Measurements from ENCODE around the gene FSD2. TPM values are rescaled to one million over a fixed set of nuclear protein-coding genes. Genes with fewer than 3 reads are reported as not detected.

Gene FSD2
- total RNA-seq, 1 experiment from 2014 or later, result not detected

DNA sequence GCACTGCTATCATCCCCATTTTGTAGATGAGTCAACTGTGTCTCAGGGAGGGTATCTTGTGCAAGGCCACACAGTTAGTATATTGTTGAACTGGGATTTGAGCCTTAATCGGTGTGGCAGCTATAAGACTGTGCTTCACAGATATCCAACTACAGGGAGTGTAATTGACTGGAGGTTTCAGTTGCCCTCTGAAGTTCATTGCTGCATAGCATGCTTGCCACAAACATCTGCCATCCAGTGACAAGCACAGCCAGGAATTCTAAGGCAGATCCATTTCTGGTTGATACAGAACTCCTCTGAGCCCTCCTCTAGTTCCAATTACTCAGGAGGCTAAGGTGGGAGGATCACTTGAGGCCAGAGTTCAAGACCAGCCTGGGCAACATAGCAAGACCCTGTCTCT is 16.4 kb downstream of the FSD2 start:
- no peaks in the 10 kb centered on the region for H3K4me1 Mint-ChIP-seq
- Histone ChIP-seq H3K23ac (ENCODE audit: insufficient read length, low read depth, low read length) (no peak overlapping the region), H4K8ac (replicated peaks; ENCODE audit: insufficient read length, low read depth, low read length) (no peak overlapping the region), H3K4ac (ENCODE audit: low read depth, low read length) (no peak overlapping the region), H3K9me3 (ENCODE audit: control insufficient read depth, low read depth, low read length) (no peaks in the 10 kb centered on the region), H2AFZ (ENCODE audit: low read length) (no peak overlapping the region), H3T11ph (ENCODE audit: low read length) (no peak overlapping the region), H4K91ac (ENCODE audit: insufficient read length, low read depth, low read length) (no peak overlapping the region), H3K9ac (ENCODE audit: extremely low read depth, insufficient read length, low read length) (no peak overlapping the region), H3K27me3 (ENCODE audit: insufficient read depth, low read length) (no peaks in the 10 kb centered on the region), H3K14ac (ENCODE audit: insufficient read depth, low read length) (no peak overlapping the region), H2BK15ac (ENCODE audit: low read depth, low read length) (no peak overlapping the region), H4K20me1 (ENCODE audit: control insufficient read depth, insufficient read depth, insufficient read length) (no peaks in the 10 kb centered on the region), H2BK5ac (ENCODE audit: insufficient read length, low read length) (no peak overlapping the region), H2AK5ac (ENCODE audit: insufficient read length, low read length) (no peak overlapping the region), H4K5ac (ENCODE audit: insufficient read length, low read depth, low read length) (no peak overlapping the region), H3K79me2 (ENCODE audit: insufficient read depth, low read length) (no peaks in the 10 kb centered on the region), H3K18ac (ENCODE audit: insufficient read length, low read depth, low read length) (no peak overlapping the region), H2BK12ac (ENCODE audit: insufficient read length, low read depth, low read length) (no peak overlapping the region), H3K4me1 (ENCODE audit: insufficient read depth, low read length) (no peaks in the 10 kb centered on the region), H3K56ac (ENCODE audit: insufficient read length, low read depth, low read length) (no peak overlapping the region), H3K79me1 (ENCODE audit: insufficient read depth, low read depth, low read length, poor library complexity, severe bottlenecking) (no peaks in the 10 kb centered on the region), H2BK20ac (ENCODE audit: low read depth, low read length, poor library complexity, severe bottlenecking) (no peak overlapping the region), H2BK120ac (ENCODE audit: low read depth, low read length, poor library complexity, severe bottlenecking) (no peak overlapping the region), H3K4me2 (ENCODE audit: insufficient read depth, insufficient read length, low read length) (no peak overlapping the region), H3K23me2 (ENCODE audit: insufficient read length, low read depth, low read length, poor library complexity, severe bottlenecking) (no peaks in the 10 kb centered on the region), H3K27ac (ENCODE audit: insufficient read length, low read depth, low read length) (no peak overlapping the region)
- H3K36me3 Mint-ChIP-seq (ENCODE audit: insufficient read depth in 1 of 3, low read depth in 3 of 3), result no peaks in the 10 kb centered on the region
- DNase-seq, result no peak
- no CpG with 5 or more reads among the region's 1 CpG for WGBS (ENCODE audit: extremely low coverage, insufficient read length, low lambda C conversion rate)
- peaks cover 34% of the 10 kb centered on the region for H3K27me3 Mint-ChIP-seq (ENCODE audit: low read depth)
- peaks cover 2 to 9% of the 10 kb centered on the region in 2 experiments; a peak in 3 of 5 replicates for H3K9me3 Mint-ChIP-seq
- no peak overlapping the region for H3K4me3 Mint-ChIP-seq
- H3K27ac Mint-ChIP-seq, result no peak overlapping the region
- TF ChIP-seq, protein P1, sequence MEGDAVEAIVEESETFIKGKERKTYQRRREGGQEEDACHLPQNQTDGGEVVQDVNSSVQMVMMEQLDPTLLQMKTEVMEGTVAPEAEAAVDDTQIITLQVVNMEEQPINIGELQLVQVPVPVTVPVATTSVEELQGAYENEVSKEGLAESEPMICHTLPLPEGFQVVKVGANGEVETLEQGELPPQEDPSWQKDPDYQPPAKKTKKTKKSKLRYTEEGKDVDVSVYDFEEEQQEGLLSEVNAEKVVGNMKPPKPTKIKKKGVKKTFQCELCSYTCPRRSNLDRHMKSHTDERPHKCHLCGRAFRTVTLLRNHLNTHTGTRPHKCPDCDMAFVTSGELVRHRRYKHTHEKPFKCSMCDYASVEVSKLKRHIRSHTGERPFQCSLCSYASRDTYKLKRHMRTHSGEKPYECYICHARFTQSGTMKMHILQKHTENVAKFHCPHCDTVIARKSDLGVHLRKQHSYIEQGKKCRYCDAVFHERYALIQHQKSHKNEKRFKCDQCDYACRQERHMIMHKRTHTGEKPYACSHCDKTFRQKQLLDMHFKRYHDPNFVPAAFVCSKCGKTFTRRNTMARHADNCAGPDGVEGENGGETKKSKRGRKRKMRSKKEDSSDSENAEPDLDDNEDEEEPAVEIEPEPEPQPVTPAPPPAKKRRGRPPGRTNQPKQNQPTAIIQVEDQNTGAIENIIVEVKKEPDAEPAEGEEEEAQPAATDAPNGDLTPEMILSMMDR (conservative IDR thresholded peaks at IDR 0.05), result no peak
